Parathyroid adenoma (tissue), 2 donors: ENCODE results near the gene SYP.

ENCODE experiments used
- H2AFZ ChIP-seq: fragments of 300-600 bp; sonication (generic); one replicate; pipeline ENCODE4 v1.7.0; 2017; ENCODE audit warnings: antibody characterized with exemption, mild to moderate bottlenecking
- H3K27ac ChIP-seq: fragments of 300-600 bp; sonication (generic); one replicate; pipeline ENCODE4 v1.7.0; 2017
- H3K27me3 ChIP-seq: fragments of 300-600 bp; sonication (generic); one replicate; pipeline ENCODE4 v1.7.0; 2017; ENCODE audit warnings: low read length; ENCODE audit not compliant: control insufficient read depth, insufficient read depth
- H3K36me3 ChIP-seq: fragments of 300-600 bp; sonication (generic); one replicate; pipeline ENCODE4 v1.7.0; 2017; ENCODE audit warnings: low read length; ENCODE audit not compliant: control insufficient read depth, insufficient read depth
- H3K4me1 ChIP-seq: fragments of 300-600 bp; sonication (generic); one replicate; pipeline ENCODE4 v1.7.0; 2017; ENCODE audit warnings: control low read depth
- H3K4me2 ChIP-seq: fragments of 300-600 bp; sonication (generic); one replicate; pipeline ENCODE4 v1.7.0; 2017; ENCODE audit warnings: low read length
- H3K4me3 ChIP-seq: fragments of 300-600 bp; sonication (generic); one replicate; pipeline ENCODE4 v1.7.0; 2017; ENCODE audit warnings: low read depth, low read length
- H3K79me2 ChIP-seq: fragments of 300-600 bp; sonication (generic); one replicate; pipeline ENCODE4 v1.7.0; 2017; ENCODE audit warnings: control low read depth
- H3K9ac ChIP-seq: fragments of 300-600 bp; sonication (generic); one replicate; pipeline ENCODE4 v1.7.0; 2017; ENCODE audit warnings: mild to moderate bottlenecking
- H3K9me3 ChIP-seq: fragments of 300-600 bp; sonication (generic); one replicate; pipeline ENCODE4 v1.7.0; 2017; ENCODE audit warnings: low read length; ENCODE audit not compliant: control insufficient read depth
- CTCF ChIP-seq: fragments of 300-600 bp; sonication (generic); IDR thresholded peaks from one replicate; pipeline ENCODE4 v1.7.0; 2017; ENCODE audit warnings: antibody characterized with exemption, mild to moderate bottlenecking
- donor health status: primary hyperparathyroidism.

SYP gene

GRCh38 chrX:49238735-49239134, 38.7 kb upstream of the SYP start:
- Histone ChIP-seq H3K9me3 (no peaks in the 10 kb centered on the region), H3K9ac (no peak overlapping the region), H3K27me3 (no peaks in the 10 kb centered on the region), H3K4me1 (no peaks in the 10 kb centered on the region), H3K27ac (no peak overlapping the region), H2AFZ (no peak overlapping the region), H3K79me2 (no peaks in the 10 kb centered on the region), H3K36me3 (no peaks in the 10 kb centered on the region), H3K4me3 (no peak overlapping the region), H3K4me2 (no peak overlapping the region)
- TF ChIP-seq CTCF: no peak

GRCh38 chrX:49237060-49237459, 37.1 kb upstream of the SYP start:
- TF ChIP-seq CTCF: no peak
- Histone ChIP-seq H3K4me3 (no peak overlapping the region), H3K4me2 (no peak overlapping the region), H3K36me3 (no peaks in the 10 kb centered on the region), H3K9me3 (no peaks in the 10 kb centered on the region), H3K9ac (no peak overlapping the region), H3K4me1 (no peaks in the 10 kb centered on the region), H3K79me2 (no peaks in the 10 kb centered on the region), H3K27ac (no peak overlapping the region), H2AFZ (no peak overlapping the region), H3K27me3 (no peaks in the 10 kb centered on the region)

GRCh38 chrX:49233887-49234555, 34.0 kb upstream of the SYP start:
- TF ChIP-seq CTCF: no peak
- Histone ChIP-seq H3K4me1 (no peaks in the 10 kb centered on the region), H2AFZ (no peak overlapping the region), H3K4me2 (no peak overlapping the region), H3K79me2 (no peaks in the 10 kb centered on the region), H3K9ac (no peak overlapping the region), H3K36me3 (no peaks in the 10 kb centered on the region), H3K27ac (no peak overlapping the region), H3K9me3 (no peaks in the 10 kb centered on the region), H3K27me3 (no peaks in the 10 kb centered on the region), H3K4me3 (no peak overlapping the region)

GRCh38 chrX:49233176-49233575, 33.2 kb upstream of the SYP start, which contains the start of gene CACNA1F:
Gene CACNA1F (minus strand): TSS chrX:49233340. CDS start chrX:49233309, 31 bp downstream.
- no peaks in the 10 kb centered on the region for H3K4me1 ChIP-seq
- no peak for TF ChIP-seq CTCF
- no peaks in the 10 kb centered on the region for H3K9me3 ChIP-seq
- no peaks in the 10 kb centered on the region for H3K27me3 ChIP-seq
- no peaks in the 10 kb centered on the region for H3K36me3 ChIP-seq
- H2AFZ ChIP-seq: no peak within 1 kb of the TSS
- H3K27ac ChIP-seq: no peak within 1 kb of the TSS
- H3K4me2 ChIP-seq: no peak within 1 kb of the TSS
- H3K4me3 ChIP-seq: no peak within 1 kb of the TSS
- no peaks in the 10 kb centered on the region for H3K79me2 ChIP-seq
- no peak within 1 kb of the TSS for H3K9ac ChIP-seq

- H2AFZ ChIP-seq: no peak overlapping the region
- H3K36me3 ChIP-seq: no peaks in the 10 kb centered on the region
- no peaks in the 10 kb centered on the region for H3K27me3 ChIP-seq
- no peak overlapping the region for H3K27ac ChIP-seq
- no peak for TF ChIP-seq CTCF
- H3K79me2 ChIP-seq: no peaks in the 10 kb centered on the region
- no peak overlapping the region for H3K9ac ChIP-seq
- no peaks in the 10 kb centered on the region for H3K9me3 ChIP-seq
- no peak overlapping the region for H3K4me2 ChIP-seq
- H3K4me1 ChIP-seq: no peaks in the 10 kb centered on the region
- H3K4me3 ChIP-seq: no peak overlapping the region
These were observed 32.5 kb upstream of the SYP start for GRCh38 chrX:49232525-49232924.
